KOPT-K1 (cell line): ENCODE results near the gene PDSS1.

Experiments used
- H3K27ac ChIP-seq: fragments of 200-600 bp; sonication (generic); 2 replicates; pipeline ENCODE4 v1.5.1; 2016; ENCODE audit warnings: antibody characterized with exemption, mild to moderate bottlenecking, low read depth, low read length; ENCODE audit not compliant: poor library complexity, severe bottlenecking
- H3K36me3 ChIP-seq: fragments of 200-600 bp; sonication (generic); 2 replicates; pipeline ENCODE4 v1.5.1; 2017; ENCODE audit warnings: antibody characterized with exemption, mild to moderate bottlenecking, low read length, moderate library complexity; ENCODE audit not compliant: insufficient read depth
- H3K9me3 ChIP-seq: fragments of 200-600 bp; sonication (generic); 2 replicates; pipeline ENCODE4 v1.5.1; 2017; ENCODE audit warnings: antibody characterized with exemption, low read length, mild to moderate bottlenecking; ENCODE audit not compliant: insufficient read depth, poor library complexity, severe bottlenecking

PDSS1 gene

GRCh38 chr10:26717476-26717875 is 20.0 kb downstream of the PDSS1 start:
- no peak overlapping the region for H3K27ac ChIP-seq
- peaks cover 94% of the 10 kb centered on the region for H3K36me3 ChIP-seq
- H3K9me3 ChIP-seq, result no peaks in the 10 kb centered on the region

- no peak overlapping the region for H3K27ac ChIP-seq
- no peaks in the 10 kb centered on the region for H3K9me3 ChIP-seq
- H3K36me3 ChIP-seq, result peaks cover 98% of the 10 kb centered on the region
Observed at GRCh38 chr10:26721561-26721960, 24.1 kb downstream of the PDSS1 start.

- no peak overlapping the region for H3K27ac ChIP-seq
- H3K9me3 ChIP-seq, result no peaks in the 10 kb centered on the region
- peaks cover 98% of the 10 kb centered on the region for H3K36me3 ChIP-seq
Observed at GRCh38 chr10:26723016-26723415, 25.5 kb downstream of the PDSS1 start.

- Histone ChIP-seq H3K36me3 (peaks cover 99% of the 10 kb centered on the region), H3K27ac (no peak overlapping the region), H3K9me3 (no peaks in the 10 kb centered on the region)
Observed at GRCh38 chr10:26725837-26726727, 28.6 kb downstream of the PDSS1 start.

GRCh38 chr10:26727005-26727404 is 29.5 kb downstream of the PDSS1 start:
- Histone ChIP-seq H3K36me3 (peaks cover 99% of the 10 kb centered on the region), H3K9me3 (no peaks in the 10 kb centered on the region)

GRCh38 chr10:26728957-26729356 is 31.5 kb downstream of the PDSS1 start:
- Histone ChIP-seq H3K36me3 (peaks cover 99% of the 10 kb centered on the region), H3K9me3 (no peaks in the 10 kb centered on the region), H3K27ac (no peak overlapping the region)

More at GRCh38 chr10:26727005-26727404, 29.5 kb downstream of the PDSS1 start:
- H3K27ac ChIP-seq, result no peak overlapping the region

- H3K9me3 ChIP-seq, result no peaks in the 10 kb centered on the region
- no peak overlapping the region for H3K27ac ChIP-seq
- H3K36me3 ChIP-seq, result peaks cover 99% of the 10 kb centered on the region
Observed at GRCh38 chr10:26729395-26729794, 31.9 kb downstream of the PDSS1 start.

GRCh38 chr10:26730552-26730951 is 33.1 kb downstream of the PDSS1 start:
- Histone ChIP-seq H3K36me3 (peaks cover 99% of the 10 kb centered on the region), H3K27ac (no peak overlapping the region)

GRCh38 chr10:26733750-26734568 is 36.5 kb downstream of the PDSS1 start:
- no peaks in the 10 kb centered on the region for H3K9me3 ChIP-seq
- no peak overlapping the region for H3K27ac ChIP-seq
- peaks cover 99% of the 10 kb centered on the region for H3K36me3 ChIP-seq

More at GRCh38 chr10:26730552-26730951, 33.1 kb downstream of the PDSS1 start:
- H3K9me3 ChIP-seq, result no peaks in the 10 kb centered on the region

GRCh38 chr10:26735435-26735834 is 37.9 kb downstream of the PDSS1 start:
- Histone ChIP-seq H3K27ac (no peak overlapping the region), H3K9me3 (no peaks in the 10 kb centered on the region), H3K36me3 (peaks cover 99% of the 10 kb centered on the region)

GRCh38 chr10:26737730-26738129 is 40.2 kb downstream of the PDSS1 start:
- Histone ChIP-seq H3K27ac (no peak overlapping the region), H3K9me3 (no peaks in the 10 kb centered on the region), H3K36me3 (peaks cover 99% of the 10 kb centered on the region)

- Histone ChIP-seq H3K9me3 (no peaks in the 10 kb centered on the region), H3K36me3 (peaks cover 99% of the 10 kb centered on the region), H3K27ac (no peak overlapping the region)
Observed at GRCh38 chr10:26738301-26738911, 40.9 kb downstream of the PDSS1 start.

- H3K36me3 ChIP-seq, result peaks cover 99% of the 10 kb centered on the region
- H3K27ac ChIP-seq, result no peak overlapping the region
Observed at GRCh38 chr10:26739071-26739631, 41.6 kb downstream of the PDSS1 start.

GRCh38 chr10:26741368-26741767 is 43.9 kb downstream of the PDSS1 start:
- Histone ChIP-seq H3K9me3 (no peaks in the 10 kb centered on the region), H3K27ac (no peak overlapping the region), H3K36me3 (peaks cover 98% of the 10 kb centered on the region)

More at GRCh38 chr10:26739071-26739631, 41.6 kb downstream of the PDSS1 start:
- no peaks in the 10 kb centered on the region for H3K9me3 ChIP-seq

GRCh38 chr10:26743091-26743490 is 45.6 kb downstream of the PDSS1 start:
- Histone ChIP-seq H3K9me3 (no peaks in the 10 kb centered on the region), H3K27ac (no peak overlapping the region), H3K36me3 (peaks cover 98% of the 10 kb centered on the region)
